PC-9 (cell line): ENCODE data around the gene CYP27B1. TPM values are rescaled to one million over a fixed set of nuclear protein-coding genes. Genes with fewer than 3 reads are reported as not detected.

ENCODE experiments used
- BruUV-seq: library from RNA; stranded (reverse); fragments of 400-500 nt; replicated peaks from 2 replicates; lab custom pipeline; 2021; lab: Mats Ljungman, UMichigan
- CTCF ChIA-PET: fragments of 300-600 bp; sonication (Branson Sonifier 250); formaldehyde crosslinking; loops from one replicate; lab custom pipeline; 2022; ENCODE audit warnings: antibody characterized with exemption; lab: Charles Lee
- POLR2A ChIA-PET: fragments of 300-600 bp; sonication (Branson Sonifier 250); formaldehyde crosslinking; loops from one replicate; lab custom pipeline; 2022; ENCODE audit warnings: antibody characterized with exemption; ENCODE audit not compliant: unreplicated experiment; lab: Charles Lee
- DNase-seq, 2 experiments: peaks; one replicate each; pipeline versions ENCODE4 v3.0.0 to v3.0.0-alpha.2; 2015 to 2022; ENCODE audit warnings: mixed read lengths in 1 of 2
- H2AFZ ChIP-seq: fragments of 200-600 bp; sonication (generic); 2 replicates; pipeline ENCODE4 v1.8.1; 2017; ENCODE audit warnings: antibody characterized with exemption
- H3F3A ChIP-seq: fragments of 200-600 bp; sonication (generic); 2 replicates; pipeline ENCODE4 v1.8.1; 2017; ENCODE audit warnings: antibody characterized with exemption, mild to moderate bottlenecking, low read depth; ENCODE audit not compliant: insufficient read depth
- H3K27ac ChIP-seq: fragments of 200-600 bp; sonication (generic); 2 replicates; pipeline ENCODE4 v1.6.1; 2016; ENCODE audit warnings: mixed run types
- H3K27me3 ChIP-seq: fragments of 200-600 bp; sonication (generic); 2 replicates; pipeline ENCODE4 v1.6.1; 2016; ENCODE audit warnings: low read depth, mixed run types; ENCODE audit not compliant: insufficient read depth
- H3K36me3 ChIP-seq: fragments of 200-600 bp; sonication (generic); 2 replicates; pipeline ENCODE4 v1.6.1; 2016; ENCODE audit warnings: low read depth, mixed run types
- H3K4me1 ChIP-seq: fragments of 200-600 bp; sonication (generic); replicated peaks from 2 replicates; pipeline ENCODE4 v1.6.1; 2016; ENCODE audit warnings: mixed run types; ENCODE audit not compliant: insufficient read depth
- H3K4me2 ChIP-seq: fragments of 200-600 bp; sonication (generic); 2 replicates; pipeline ENCODE4 v1.6.1; 2017; ENCODE audit warnings: mixed run types
- H3K4me3 ChIP-seq: fragments of 200-600 bp; sonication (generic); 2 replicates; pipeline ENCODE4 v1.6.1; 2016; ENCODE audit warnings: mixed run types
- H3K79me2 ChIP-seq: fragments of 200-600 bp; sonication (generic); 2 replicates; pipeline ENCODE4 v1.6.1; 2017; ENCODE audit warnings: low read depth, mixed run types
- H3K9me2 ChIP-seq: fragments of 200-600 bp; sonication (generic); 2 replicates; pipeline ENCODE4 v1.8.1; 2017; ENCODE audit warnings: mild to moderate bottlenecking; ENCODE audit not compliant: insufficient read depth
- H3K9me3 ChIP-seq: fragments of 200-600 bp; sonication (generic); 2 replicates; pipeline ENCODE4 v1.8.1; 2016; ENCODE audit warnings: low read depth; ENCODE audit not compliant: insufficient read depth
- H4K20me1 ChIP-seq: fragments of 200-600 bp; sonication (generic); 2 replicates; pipeline ENCODE4 v1.8.1; 2017; ENCODE audit not compliant: insufficient read depth
- CTCF ChIP-seq: fragments of 200-600 bp; sonication (generic); conservative IDR thresholded peaks from 2 replicates; pipeline ENCODE4 v1.6.1; 2017; ENCODE audit warnings: mixed run types, antibody characterized with exemption, mild to moderate bottlenecking, moderate library complexity
- EZH2 ChIP-seq: fragments of 200-600 bp; sonication (generic); IDR thresholded peaks from 2 replicates; pipeline ENCODE4 v1.8.0; 2017; ENCODE audit warnings: antibody characterized with exemption, low read depth
- intact Hi-C: fragments of 100-400 bp; cut with micrococcal nuclease; formaldehyde crosslinking; loops from one replicate; pipeline ENCODE4 v1.10.0; 2022; ENCODE audit not compliant: unreplicated experiment
- total RNA-seq: library from RNA; stranded (reverse); gene quantifications from 2 replicates; pipeline ENCODE4 v1.2.3, GENCODE V29; 2021

Gene CYP27B1
- total RNA-seq, 1 experiment from 2014 or later = 1.8 TPM

- BruUV-seq = no TSS peak
- Histone ChIP-seq H3K36me3 (no peaks in the 10 kb centered on the region), H3K27ac (no peak overlapping the region), H3K9me3 (no peaks in the 10 kb centered on the region), H3K27me3 (peaks cover 17% of the 10 kb centered on the region), H3K4me1 (no peaks in the 10 kb centered on the region), H3K4me2 (peak overlapping the region; percentile 23; the same call in 1 of the 2 replicates), H3K79me2 (no peaks in the 10 kb centered on the region), H2AFZ (no peak overlapping the region), H3F3A (peaks cover 5% of the 10 kb centered on the region; the same call in 1 of the 2 replicates), H3K9me2 (no peaks in the 10 kb centered on the region), H3K4me3 (no peak overlapping the region), H4K20me1 (no peaks in the 10 kb centered on the region)
- ChIA-PET POLR2A (interaction anchor here (0.6 kb wide), 1 partner anchor 10 kb away, joined by 3 read pairs; no protein-coding TSS in a partner anchor), CTCF (interaction anchor here (0.5 to 0.7 kb wide), 2 partner anchors 281 to 477 kb away, joined by 5 to 8 read pairs; partner anchors contain the start of gene INHBE)
- intact Hi-C loops = no loop called here
- no peak for TF ChIP-seq CTCF
- no peak for TF ChIP-seq EZH2
- peak in 1 of 2 experiments; percentile 24 for DNase-seq
These were observed 30.7 kb downstream of the CYP27B1 start for GRCh38 chr12:57735952-57736740.

GRCh38 chr12:57735198-57735855 is 31.6 kb downstream of the CYP27B1 start:
- CTCF ChIA-PET = interaction anchor here (0.7 kb wide), 1 partner anchor 476 kb away, joined by 8 read pairs; no protein-coding TSS in a partner anchor
- no TSS peak for BruUV-seq

More at GRCh38 chr12:57735198-57735855, 31.6 kb downstream of the CYP27B1 start:
- Histone ChIP-seq H3K9me2 (no peaks in the 10 kb centered on the region), H3K4me3 (no peak overlapping the region), H3K27ac (no peak overlapping the region), H3K9me3 (no peaks in the 10 kb centered on the region), H3K79me2 (no peaks in the 10 kb centered on the region), H3K4me1 (no peaks in the 10 kb centered on the region), H4K20me1 (no peaks in the 10 kb centered on the region), H3F3A (peaks cover 5% of the 10 kb centered on the region; the same call in 1 of the 2 replicates), H3K27me3 (peaks cover 22% of the 10 kb centered on the region), H3K36me3 (no peaks in the 10 kb centered on the region), H2AFZ (no peak overlapping the region), H3K4me2 (no peak overlapping the region)
- POLR2A ChIA-PET = interaction anchor here (0.6 kb wide), 1 partner anchor 129 kb away, joined by 6 read pairs; no protein-coding TSS in a partner anchor
- TF ChIP-seq CTCF = no peak
- no peak for TF ChIP-seq EZH2
- DNase-seq = no peak
- intact Hi-C loops = no loop called here
